Left ventricle myocardium inferior (tissue), 1 donor: Measurements from ENCODE around the gene PARP6. TPM values are rescaled to one million over a fixed set of nuclear protein-coding genes. Genes with fewer than 3 reads are reported as not detected.

Experiments used
- DNase-seq: peaks from one replicate; pipeline ENCODE4 v3.0.0-alpha.2; 2020
- H3K27ac ChIP-seq: fragments of 200-600 bp; replicated peaks from 2 replicates; pipeline ENCODE4 v1.8.0; 2021
- H3K27me3 ChIP-seq: fragments of 200-600 bp; 2 replicates; pipeline ENCODE4 v1.8.0; 2021; ENCODE audit warnings: low read depth
- H3K36me3 ChIP-seq: fragments of 200-600 bp; 2 replicates; pipeline ENCODE4 v1.8.0; 2021
- H3K4me1 ChIP-seq: fragments of 200-600 bp; 2 replicates; pipeline ENCODE4 v1.8.0; 2021
- H3K4me3 ChIP-seq: fragments of 200-600 bp; 2 replicates; pipeline ENCODE4 v1.8.0; 2021; ENCODE audit warnings: mild to moderate bottlenecking, moderate library complexity
- H3K9me3 ChIP-seq: fragments of 200-600 bp; replicated peaks from 2 replicates; pipeline ENCODE4 v1.8.0; 2021
- CTCF ChIP-seq: fragments of 200-600 bp; IDR thresholded peaks from 2 replicates; pipeline ENCODE4 v1.8.0; 2021; ENCODE audit warnings: antibody characterized with exemption, mild to moderate bottlenecking, borderline replicate concordance
- intact Hi-C: fragments of 100-400 bp; cut with micrococcal nuclease; formaldehyde crosslinking; loops from one replicate; pipeline ENCODE4 v1.11.0; 2022
- total RNA-seq: library from RNA; stranded (reverse); fragmentation: NEBNext Ultra II Directional; extraction: Animal tissue kit (Norgen Biotek cat#: 25700); gene quantifications from one replicate; pipeline ENCODE4 v1.2.1, GENCODE V29; 2021
- donor health status: DM: no; HTN: yes; CAD: no; lungs with severe emphysema.

Gene PARP6
- total RNA-seq, 1 donor from 2014 or later: 43.6 TPM

- Histone ChIP-seq H3K27me3 (no peaks in the 10 kb centered on the region), H3K9me3 (no peaks in the 10 kb centered on the region), H3K4me1 (peaks cover 15% of the 10 kb centered on the region), H3K4me3 (no peak overlapping the region), H3K27ac (no peak overlapping the region), H3K36me3 (no peaks in the 10 kb centered on the region)
- intact Hi-C loops: no loop called here
- TF ChIP-seq CTCF: no peak
- no peak for DNase-seq
Measured at GRCh38 chr15:72315706-72316370, 43.5 kb upstream of the PARP6 start.

GRCh38 chr15:72313881-72314280 is 41.5 kb upstream of the PARP6 start:
- no peaks in the 10 kb centered on the region for H3K9me3 ChIP-seq
- no peak for DNase-seq
- no peak overlapping the region for H3K27ac ChIP-seq
- H3K27me3 ChIP-seq: no peaks in the 10 kb centered on the region
- TF ChIP-seq CTCF: no peak
- H3K36me3 ChIP-seq: no peaks in the 10 kb centered on the region
- intact Hi-C loops: no loop called here
- H3K4me3 ChIP-seq: no peak overlapping the region
- no peaks in the 10 kb centered on the region for H3K4me1 ChIP-seq

- intact Hi-C loops: no loop called here
- Histone ChIP-seq H3K4me3 (no peak overlapping the region), H3K4me1 (no peaks in the 10 kb centered on the region), H3K36me3 (no peaks in the 10 kb centered on the region), H3K27ac (no peak overlapping the region), H3K27me3 (no peaks in the 10 kb centered on the region), H3K9me3 (no peaks in the 10 kb centered on the region)
- DNase-seq: no peak
- no peak for TF ChIP-seq CTCF
Measured at GRCh38 chr15:72313448-72313840, 41.1 kb upstream of the PARP6 start.

- intact Hi-C loops: no loop called here
- Histone ChIP-seq H3K27me3 (no peaks in the 10 kb centered on the region), H3K9me3 (no peaks in the 10 kb centered on the region), H3K36me3 (no peaks in the 10 kb centered on the region), H3K27ac (no peak overlapping the region), H3K4me3 (no peak overlapping the region), H3K4me1 (no peaks in the 10 kb centered on the region)
- TF ChIP-seq CTCF: peak; percentile 77
- peak; percentile 50 for DNase-seq
Measured at GRCh38 chr15:72312605-72313447, 40.5 kb upstream of the PARP6 start.

- Histone ChIP-seq H3K36me3 (peaks cover 3% of the 10 kb centered on the region), H3K4me1 (no peaks in the 10 kb centered on the region), H3K27me3 (no peaks in the 10 kb centered on the region), H3K9me3 (no peaks in the 10 kb centered on the region), H3K27ac (no peak overlapping the region), H3K4me3 (no peak overlapping the region)
- DNase-seq: no peak
- TF ChIP-seq CTCF: no peak
- intact Hi-C loops: no loop called here
Measured at GRCh38 chr15:72307026-72307425, 34.7 kb upstream of the PARP6 start.
